ELF-1 (cell line): ENCODE data around the gene ABCA12.

Experiments
- DNase-seq: peaks from one replicate; pipeline ENCODE4 v3.0.0-alpha.2; 2016; ENCODE audit warnings: low read depth, low spot score

Gene ABCA12

GRCh38 chr2:214985619-214986018, 152.8 kb downstream of the ABCA12 start:
- DNase-seq = no peak

- no peak for DNase-seq
Observed at GRCh38 chr2:214966420-214966819, 172.0 kb downstream of the ABCA12 start.

GRCh38 chr2:214960677-214961076, 177.7 kb downstream of the ABCA12 start:
- no peak for DNase-seq

GRCh38 chr2:214946949-214947348, 191.5 kb downstream of the ABCA12 start:
- DNase-seq = no peak

- no peak for DNase-seq
Observed at GRCh38 chr2:214934006-214934405, 204.4 kb downstream of the ABCA12 start.

GRCh38 chr2:214904634-214905033, 233.8 kb downstream of the ABCA12 start:
- DNase-seq = no peak

- no peak for DNase-seq
Observed at GRCh38 chr2:214904176-214904575, 234.2 kb downstream of the ABCA12 start.

- no peak for DNase-seq
Observed at GRCh38 chr2:214902286-214902685, 236.1 kb downstream of the ABCA12 start.

- no peak for DNase-seq
Observed at GRCh38 chr2:214899751-214900150, 238.7 kb downstream of the ABCA12 start.

GRCh38 chr2:214896274-214896673, 242.2 kb downstream of the ABCA12 start:
- no peak for DNase-seq

GRCh38 chr2:214895469-214895868, 243.0 kb downstream of the ABCA12 start:
- DNase-seq = no peak

GRCh38 chr2:214889301-214889700, 249.1 kb downstream of the ABCA12 start:
- no peak for DNase-seq

- DNase-seq = no peak
Observed at GRCh38 chr2:214881647-214882202, 256.7 kb downstream of the ABCA12 start.
